A549 (cell line): ENCODE results near the gene GSC2. TPM values are rescaled to one million over a fixed set of nuclear protein-coding genes. Genes with fewer than 3 reads are reported as not detected.

Experiments
- ATAC-seq, 2 experiments: fragments of 200-7000 bp in 1 of 2; fragments of >200 bp in 1 of 2; cut with Nextera tagmentation in 1 of 2; cut with Tn5 transposase in 1 of 2; 3 replicates each; pipeline versions ENCODE4 v1.8.0 to v1.9.1; 2018 to 2020; ENCODE audit warnings: mild to moderate bottlenecking in 1 of 2, moderate library complexity in 1 of 2
- CTCF ChIA-PET: fragments of 300-600 bp; sonication (Branson Sonifier 250); formaldehyde crosslinking; extraction: SDS; loops from one replicate; lab custom pipeline; 2021; ENCODE audit warnings: antibody characterized with exemption, inconsistent platforms; lab: Yijun Ruan, JAX
- POLR2A ChIA-PET: fragments of 350-600 bp; formaldehyde crosslinking; extraction: SDS; loops from one replicate; lab custom pipeline; 2021; ENCODE audit warnings: antibody characterized with exemption, inconsistent platforms; lab: Yijun Ruan, JAX
- DNase-seq, 2 experiments: peaks; one replicate each; pipeline versions ENCODE4 v3.0.0 to v3.0.0-alpha.2; 2011 to 2016; ENCODE audit warnings: low read depth in 1 of 2, low spot score in 1 of 2
- FAIRE-seq: peaks from 2 replicates; lab custom pipeline; 2011; peaks lifted over from hg19 to GRCh38; lab: Jason Lieb, UNC
- H3K27ac ChIP-seq, 2 experiments: fragments of >200 bp; sonication (Bioruptor Twin); formaldehyde crosslinking; 3 replicates each; pipeline ENCODE4 v1.5.1; 2016 to 2017
- H3K4me1 ChIP-seq: fragments of >200 bp; sonication (Bioruptor Twin); formaldehyde crosslinking; 3 replicates; pipeline ENCODE4 v1.6.1; 2016
- H3K4me2 ChIP-seq: fragments of >200 bp; sonication (Bioruptor Twin); formaldehyde crosslinking; 3 replicates; pipeline ENCODE4 v1.6.1; 2016
- H3K4me3 ChIP-seq: fragments of >200 bp; sonication (Bioruptor Twin); formaldehyde crosslinking; 3 replicates; pipeline ENCODE4 v1.5.1; 2016
- H3K9me3 ChIP-seq: fragments of >200 bp; sonication (Bioruptor Twin); formaldehyde crosslinking; 3 replicates; pipeline ENCODE4 v1.6.1; 2016
- BHLHE40 ChIP-seq: IDR thresholded peaks from 2 replicates; pipeline ENCODE4 v1.6.1; 2012; ENCODE audit warnings: low read depth, low read length, inconsistent platforms
- CEBPB ChIP-seq, 2 experiments: fragments of >200 bp in 1 of 2; sonication (Bioruptor Twin) in 1 of 2; formaldehyde crosslinking in 1 of 2; IDR thresholded peaks; 2 replicates each; pipeline ENCODE4 v1.6.1; 2012 to 2016
- CHD2 ChIP-seq: fragments of 150-350 bp; IDR thresholded peaks from 2 replicates; pipeline ENCODE4 v1.6.1; 2014; ENCODE audit warnings: low read length; ENCODE audit not compliant: partially characterized antibody
- EHF ChIP-seq: fragments of 250-450 bp; sonication (Bioruptor Pico); IDR thresholded peaks from 2 replicates; pipeline ENCODE4 v1.5.0; 2020; ENCODE audit warnings: mild to moderate bottlenecking
- EP300 ChIP-seq, 2 experiments: fragments of >200 bp; sonication (Bioruptor Twin); formaldehyde crosslinking; IDR thresholded peaks; 2 replicates in 1 of 2; 3 replicates in 1 of 2; pipeline ENCODE4 v1.6.1; 2016 to 2017
- FOSL2 ChIP-seq, 2 experiments: fragments of 450-650 bp in 1 of 2; fragments of >200 bp in 1 of 2; sonication (Bioruptor Twin) in 1 of 2; formaldehyde crosslinking; IDR thresholded peaks; 2 replicates each; pipeline versions ENCODE4 v1.5.0 to v1.6.1; 2016 to 2020; ENCODE audit warnings: mild to moderate bottlenecking in 1 of 2, moderate library complexity in 1 of 2
- FOXS1 ChIP-seq: fragments of 250-450 bp; sonication (Bioruptor Pico); IDR thresholded peaks from 2 replicates; pipeline ENCODE4 v1.5.0; 2020; ENCODE audit warnings: mild to moderate bottlenecking, moderate library complexity
- HOXA7 ChIP-seq: fragments of 250-450 bp; sonication (Bioruptor Pico); IDR thresholded peaks from 2 replicates; pipeline ENCODE4 v1.5.0; 2020; ENCODE audit warnings: mild to moderate bottlenecking, moderate library complexity
- HOXB13 ChIP-seq: fragments of 250-450 bp; sonication (Bioruptor Pico); IDR thresholded peaks from 2 replicates; pipeline ENCODE4 v1.5.0; 2020; ENCODE audit warnings: low read depth, mild to moderate bottlenecking, moderate library complexity
- HOXB5 ChIP-seq: fragments of 250-450 bp; sonication (Bioruptor Pico); IDR thresholded peaks from 2 replicates; pipeline ENCODE4 v1.5.0; 2020; ENCODE audit warnings: mild to moderate bottlenecking, moderate library complexity
- JUN ChIP-seq, 2 experiments: fragments of >200 bp; sonication (Bioruptor Twin); formaldehyde crosslinking; IDR thresholded peaks; 2 replicates in 1 of 2; 3 replicates in 1 of 2; pipeline ENCODE4 v1.6.1; 2016 to 2017
- JUNB ChIP-seq: fragments of >200 bp; sonication (Bioruptor Twin); formaldehyde crosslinking; IDR thresholded peaks from 2 replicates; pipeline ENCODE4 v1.6.1; 2016
- KDM1A ChIP-seq: fragments of 200-600 bp; sonication (generic); IDR thresholded peaks from 2 replicates; pipeline ENCODE4 v1.6.1; 2016; ENCODE audit warnings: low read depth, mild to moderate bottlenecking
- MAFK ChIP-seq: fragments of 450-650 bp; IDR thresholded peaks from 2 replicates; pipeline ENCODE4 v1.6.1; 2014; ENCODE audit not compliant: partially characterized antibody
- MAZ ChIP-seq: fragments of 150-350 bp; IDR thresholded peaks from 2 replicates; pipeline ENCODE4 v1.6.1; 2014; ENCODE audit warnings: antibody characterized with exemption, low read depth, low read length, borderline replicate concordance
- RFX5 ChIP-seq: fragments of 450-650 bp; IDR thresholded peaks from 2 replicates; pipeline ENCODE4 v1.7.1; 2014; ENCODE audit warnings: antibody characterized with exemption, mild to moderate bottlenecking, moderate library complexity
- RNF2 ChIP-seq: fragments of 200-600 bp; sonication (generic); IDR thresholded peaks from 2 replicates; pipeline ENCODE4 v1.6.1; 2016; ENCODE audit warnings: low read depth, mild to moderate bottlenecking, antibody characterized with exemption, moderate library complexity, borderline replicate concordance
- SMC3 ChIP-seq: fragments of >200 bp; sonication (Bioruptor Twin); formaldehyde crosslinking; IDR thresholded peaks from 3 replicates; pipeline ENCODE4 v1.6.1; 2018; ENCODE audit warnings: inconsistent platforms
- SREBF2 ChIP-seq: fragments of 450-650 bp; IDR thresholded peaks from 2 replicates; pipeline ENCODE4 v1.6.1; 2014; ENCODE audit warnings: mild to moderate bottlenecking, moderate library complexity
- TFCP2L1 ChIP-seq: fragments of 250-450 bp; sonication (Bioruptor Pico); IDR thresholded peaks from 2 replicates; pipeline ENCODE4 v1.5.0; 2021; ENCODE audit warnings: mild to moderate bottlenecking
- TP53 ChIP-seq: fragments of 250-450 bp; sonication (Bioruptor Pico); IDR thresholded peaks from 2 replicates; pipeline ENCODE4 v1.5.0; 2021; ENCODE audit warnings: mild to moderate bottlenecking, moderate library complexity
- USF2 ChIP-seq: fragments of 450-650 bp; IDR thresholded peaks from 2 replicates; pipeline ENCODE4 v1.6.1; 2014; ENCODE audit warnings: antibody characterized with exemption
- ZC3H11A ChIP-seq: fragments of 450-650 bp; IDR thresholded peaks from 2 replicates; pipeline ENCODE4 v1.6.1; 2014; ENCODE audit warnings: antibody characterized with exemption, mild to moderate bottlenecking
- WGBS: methylation state at CpG from one replicate; pipeline ENCODE4 v1.1.6; 2017; ENCODE audit errors: missing lambda C conversion rate; 5-methylcytosine and 5-hydroxymethylcytosine counted together
- polyA plus RNA-seq, 4 experiments: library from polyadenylated mRNA; depleted of rRNA in 3 of 4; stranded (reverse); fragments of >200 nt; fragmentation: RNase III in 1 of 4; extraction: RNeasy Plus Mini Kit Qiagen cat#74134 plus additional on column Dnase treatment in 1 of 4; gene quantifications; 2 replicates in 3 of 4; 3 replicates in 1 of 4; pipeline ENCODE4 v1.2.3, GENCODE V29; 2011 to 2017
- TF ChIP-seq, protein P1 (sequence below): IDR thresholded peaks from 2 replicates; pipeline ENCODE4 v1.6.1; 2012
- TF ChIP-seq, protein P2 (sequence below): fragments of 150-350 bp; IDR thresholded peaks from 2 replicates; pipeline ENCODE4 v1.6.1; 2014; ENCODE audit warnings: low read depth, mild to moderate bottlenecking, low read length
- TF ChIP-seq, protein P3 (sequence below): fragments of >200 bp; sonication (Bioruptor Twin); formaldehyde crosslinking; IDR thresholded peaks from 2 replicates; pipeline ENCODE4 v1.6.1; 2016
- TF ChIP-seq, protein P4 (sequence below): fragments of 250-450 bp; sonication (Bioruptor Pico); IDR thresholded peaks from 2 replicates; pipeline ENCODE4 v1.5.0; 2020; ENCODE audit warnings: low read depth, mild to moderate bottlenecking, moderate library complexity

GSC2 gene
- polyA plus RNA-seq, 2 of the 4 experiments (the other 2 are of a cell fraction): not detected

- Histone ChIP-seq H3K9me3 (no peaks in the 10 kb centered on the region), H3K27ac (peak overlapping the region in 1 of 2 experiments; percentile 98; a peak in 2 of 6 replicates), H3K4me1 (peaks cover 49% of the 10 kb centered on the region), H3K4me2 (peak overlapping the region; percentile 80), H3K4me3 (no peak overlapping the region)
- WGBS: no CpG with 5 or more reads among the region's 12 CpGs
- DNase-seq (no peak), FAIRE-seq (no peak), ATAC-seq (no peak)
- POLR2A ChIA-PET: no interaction called here
- CTCF ChIA-PET: no interaction called here
- TF ChIP-seq CEBPB (IDR thresholded peaks at IDR 0.05): no peak
- no peak for TF ChIP-seq TP53 (CRISPR knock-in tag)
- TF ChIP-seq ZC3H11A: no peak
- TF ChIP-seq, protein P1, sequence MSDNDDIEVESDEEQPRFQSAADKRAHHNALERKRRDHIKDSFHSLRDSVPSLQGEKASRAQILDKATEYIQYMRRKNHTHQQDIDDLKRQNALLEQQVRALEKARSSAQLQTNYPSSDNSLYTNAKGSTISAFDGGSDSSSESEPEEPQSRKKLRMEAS: no peak
- no peak for TF ChIP-seq RNF2
- TF ChIP-seq BHLHE40: no peak
- no peak for TF ChIP-seq USF2
- TF ChIP-seq FOXS1 (CRISPR knock-in tag): no peak
- TF ChIP-seq EP300 (IDR thresholded peaks at IDR 0.05): no peak
- no peak for TF ChIP-seq JUNB
- TF ChIP-seq MAFK: no peak
- no peak for TF ChIP-seq HOXB5 (CRISPR knock-in tag)
Observed at GRCh38 chr22:19176175-19176643, 26.1 kb upstream of the GSC2 start.

- Histone ChIP-seq H3K4me2 (0 out of 3 replicates have a peak overlapping the region, but pooled peaks have one; percentile 92), H3K4me3 (no peak overlapping the region), H3K4me1 (peaks cover 50% of the 10 kb centered on the region), H3K27ac (peak overlapping the region in 1 of 2 experiments; percentile 98; a peak in 3 of 6 replicates), H3K9me3 (no peaks in the 10 kb centered on the region)
- WGBS: 77% methylated on average over 5 of the region's 21 CpGs
- no peak for FAIRE-seq
- ATAC-seq: no peak
- TF ChIP-seq JUN (IDR thresholded peaks at IDR 0.05): 0 out of 5 replicates have a peak, but pooled peaks of 1 of the 2 experiments have one; percentile 22
- TF ChIP-seq KDM1A: no peak
- CTCF ChIA-PET: interaction anchor here (1.6 to 3.2 kb wide), 2 partner anchors 28 to 30 kb away, joined by 4 to 18 read pairs; partner anchors contain the start of gene ESS2
- POLR2A ChIA-PET: no interaction called here
- no peak for DNase-seq
Observed at GRCh38 chr22:19175602-19176174, 25.6 kb upstream of the GSC2 start.

DNA sequence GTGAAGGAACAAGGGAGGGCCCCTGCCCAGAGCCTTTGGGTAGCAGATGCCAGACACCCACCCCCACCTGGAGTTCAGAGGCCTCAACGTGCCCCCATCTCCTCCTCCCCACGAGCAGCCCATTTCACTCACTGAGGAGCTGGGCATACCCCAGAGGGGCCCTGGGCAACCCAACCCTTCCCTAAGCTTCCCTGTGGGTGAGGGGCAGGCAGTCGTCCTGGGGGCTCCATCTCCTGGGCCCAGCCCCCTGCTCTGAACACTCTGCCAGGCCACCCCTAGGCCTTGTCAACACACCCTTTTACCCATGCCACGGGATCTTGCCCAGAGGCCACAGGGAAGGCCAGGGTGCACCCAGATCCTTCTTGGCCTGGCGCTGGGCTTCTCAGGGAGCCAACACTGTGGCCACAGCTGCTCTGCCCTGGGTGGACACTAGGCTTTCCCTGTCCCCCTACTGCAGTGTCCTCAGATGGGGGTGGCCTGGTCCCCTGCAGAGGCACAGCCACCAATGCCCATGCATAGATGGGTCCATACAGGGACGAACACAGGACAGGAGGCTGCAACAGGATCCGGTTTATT lies 25.0 kb upstream of the GSC2 start:
- POLR2A ChIA-PET: interaction anchor here (1.1 kb wide), 1 partner anchor 31 kb away, joined by 3 read pairs; the partner anchor contains the start of gene ESS2
- no peaks in the 10 kb centered on the region for H3K9me3 ChIP-seq
- peak overlapping the region in 1 of 2 experiments; percentile 73; a peak in 4 of 6 replicates for H3K27ac ChIP-seq
- no peak overlapping the region for H3K4me3 ChIP-seq
- H3K4me1 ChIP-seq: peaks cover 54% of the 10 kb centered on the region
- no peak for TF ChIP-seq USF2
- TF ChIP-seq, protein P2, sequence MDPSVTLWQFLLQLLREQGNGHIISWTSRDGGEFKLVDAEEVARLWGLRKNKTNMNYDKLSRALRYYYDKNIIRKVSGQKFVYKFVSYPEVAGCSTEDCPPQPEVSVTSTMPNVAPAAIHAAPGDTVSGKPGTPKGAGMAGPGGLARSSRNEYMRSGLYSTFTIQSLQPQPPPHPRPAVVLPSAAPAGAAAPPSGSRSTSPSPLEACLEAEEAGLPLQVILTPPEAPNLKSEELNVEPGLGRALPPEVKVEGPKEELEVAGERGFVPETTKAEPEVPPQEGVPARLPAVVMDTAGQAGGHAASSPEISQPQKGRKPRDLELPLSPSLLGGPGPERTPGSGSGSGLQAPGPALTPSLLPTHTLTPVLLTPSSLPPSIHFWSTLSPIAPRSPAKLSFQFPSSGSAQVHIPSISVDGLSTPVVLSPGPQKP: no peak
- TF ChIP-seq KDM1A: no peak
- TF ChIP-seq, protein P3, sequence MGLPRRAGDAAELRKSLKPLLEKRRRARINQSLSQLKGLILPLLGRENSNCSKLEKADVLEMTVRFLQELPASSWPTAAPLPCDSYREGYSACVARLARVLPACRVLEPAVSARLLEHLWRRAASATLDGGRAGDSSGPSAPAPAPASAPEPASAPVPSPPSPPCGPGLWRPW: no peak
- no peak for TF ChIP-seq HOXB13
- TF ChIP-seq MAZ: no peak
- TF ChIP-seq, protein P4, sequence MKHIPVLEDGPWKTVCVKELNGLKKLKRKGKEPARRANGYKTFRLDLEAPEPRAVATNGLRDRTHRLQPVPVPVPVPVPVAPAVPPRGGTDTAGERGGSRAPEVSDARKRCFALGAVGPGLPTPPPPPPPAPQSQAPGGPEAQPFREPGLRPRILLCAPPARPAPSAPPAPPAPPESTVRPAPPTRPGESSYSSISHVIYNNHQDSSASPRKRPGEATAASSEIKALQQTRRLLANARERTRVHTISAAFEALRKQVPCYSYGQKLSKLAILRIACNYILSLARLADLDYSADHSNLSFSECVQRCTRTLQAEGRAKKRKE: no peak
- no peak for TF ChIP-seq BHLHE40
- TF ChIP-seq TFCP2L1 (CRISPR knock-in tag): no peak
- TF ChIP-seq HOXA7 (CRISPR knock-in tag): no peak
- no peak for TF ChIP-seq RFX5
- no peak for TF ChIP-seq SMC3
- TF ChIP-seq SREBF2: no peak
- TF ChIP-seq EHF (CRISPR knock-in tag): no peak
- no peak for TF ChIP-seq CHD2
- no peak for TF ChIP-seq FOSL2 (IDR thresholded peaks at IDR 0.05)
- no peak for TF ChIP-seq FOSL2 (CRISPR knock-in tag; IDR thresholded peaks at IDR 0.05)
- TF ChIP-seq EP300 (IDR thresholded peaks at IDR 0.05): no peak
- no peak for DNase-seq
- WGBS: 69% methylated on average over 4 of the region's 7 CpGs
- CTCF ChIA-PET: interaction anchor here (1.3 to 3.2 kb wide), 3 partner anchors 28 to 455 kb away, joined by 4 to 18 read pairs (median 5); partner anchors contain the start of gene ESS2
- ATAC-seq: no peak
- FAIRE-seq: no peak
- H3K4me2 ChIP-seq: peak overlapping the region; percentile 92; the same call in 2 of the 3 replicates
